DMS 273 treated with DMSO at 0.1 percent for 48 hours (cell line): ENCODE data around the gene TMEM18.

ENCODE experiments used
- DNase-seq: peaks from one replicate; lab custom pipeline; 2025; lab: John Stamatoyannopoulos, UW

Gene TMEM18

GRCh38 chr2:633371-633770 is 43.8 kb downstream of the TMEM18 start:
- no peak for DNase-seq

- DNase-seq, result no peak
Observed at GRCh38 chr2:632471-632870, 44.7 kb downstream of the TMEM18 start.

GRCh38 chr2:631741-632140 is 45.5 kb downstream of the TMEM18 start:
- DNase-seq, result no peak

GRCh38 chr2:630451-631320 is 46.5 kb downstream of the TMEM18 start:
- no peak for DNase-seq

- DNase-seq, result no peak
Observed at GRCh38 chr2:629961-630360, 47.2 kb downstream of the TMEM18 start.

GRCh38 chr2:628651-629050 is 48.6 kb downstream of the TMEM18 start:
- DNase-seq, result no peak

GRCh38 chr2:627926-628560 is 49.2 kb downstream of the TMEM18 start:
- DNase-seq, result no peak

- DNase-seq, result no peak
Observed at GRCh38 chr2:627340-627709, 49.9 kb downstream of the TMEM18 start.

- DNase-seq, result no peak
Observed at GRCh38 chr2:626491-627339, 50.5 kb downstream of the TMEM18 start.

GRCh38 chr2:625415-626333 is 51.5 kb downstream of the TMEM18 start:
- DNase-seq, result no peak

- DNase-seq, result no peak
Observed at GRCh38 chr2:624551-625347, 52.5 kb downstream of the TMEM18 start.

- no peak for DNase-seq
Observed at GRCh38 chr2:624096-624495, 53.1 kb downstream of the TMEM18 start.

- no peak for DNase-seq
Observed at GRCh38 chr2:623130-623922, 53.9 kb downstream of the TMEM18 start.

- DNase-seq, result no peak
Observed at GRCh38 chr2:622357-622756, 54.8 kb downstream of the TMEM18 start.

- no peak for DNase-seq
Observed at GRCh38 chr2:621303-622099, 55.7 kb downstream of the TMEM18 start.

- DNase-seq, result no peak
Observed at GRCh38 chr2:620471-621302, 56.5 kb downstream of the TMEM18 start.

- DNase-seq, result no peak
Observed at GRCh38 chr2:620004-620403, 57.2 kb downstream of the TMEM18 start.

- DNase-seq, result no peak
Observed at GRCh38 chr2:618422-618990, 58.7 kb downstream of the TMEM18 start.
